M059J (cell line): ENCODE results near the gene PRKAG1. TPM values are rescaled to one million over a fixed set of nuclear protein-coding genes. Genes with fewer than 3 reads are reported as not detected.

Experiments
- DNase-seq: peaks from one replicate; pipeline ENCODE4 v3.0.0-alpha.2; 2012; ENCODE audit warnings: low read depth
- total RNA-seq: library from RNA; depleted of rRNA; stranded (reverse); fragments of >200 nt; shearing (Covaris generic); gene quantifications from 2 replicates; pipeline ENCODE4 v1.2.3, GENCODE V29; 2014

The PRKAG1 gene
- total RNA-seq, 1 experiment from 2014 or later, result 56.0 TPM

DNA sequence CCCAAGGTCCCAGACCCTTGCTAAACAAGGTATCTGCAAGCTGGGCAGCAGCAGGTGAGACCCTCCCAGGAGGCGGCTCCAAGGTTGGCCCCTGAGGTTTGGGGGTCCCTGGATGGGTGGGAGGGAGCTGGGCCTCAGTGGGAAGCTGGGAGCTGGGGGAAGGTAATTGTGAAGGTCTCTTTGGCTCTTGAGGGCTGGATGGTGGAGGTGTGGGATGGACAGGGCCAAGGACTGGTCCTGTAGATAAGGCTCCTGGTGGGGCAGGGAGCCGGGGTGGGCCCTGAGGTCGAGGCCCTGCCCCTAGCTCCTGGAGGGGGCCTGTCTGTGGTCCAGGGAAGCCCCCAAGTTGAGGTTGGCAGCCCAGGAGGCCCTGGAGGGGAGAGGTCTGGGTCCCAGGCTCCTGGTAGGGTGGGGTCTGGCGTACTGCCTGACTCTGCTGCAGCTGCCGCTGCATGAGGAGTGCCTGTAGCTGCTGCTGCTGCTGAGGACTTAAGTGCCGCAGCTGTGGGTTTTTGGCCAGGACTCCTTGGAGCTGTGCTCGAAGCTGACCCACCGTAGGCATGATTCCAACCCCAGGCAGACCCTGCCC, 13.1 kb upstream of the PRKAG1 start:
- no peak for DNase-seq

DNA sequence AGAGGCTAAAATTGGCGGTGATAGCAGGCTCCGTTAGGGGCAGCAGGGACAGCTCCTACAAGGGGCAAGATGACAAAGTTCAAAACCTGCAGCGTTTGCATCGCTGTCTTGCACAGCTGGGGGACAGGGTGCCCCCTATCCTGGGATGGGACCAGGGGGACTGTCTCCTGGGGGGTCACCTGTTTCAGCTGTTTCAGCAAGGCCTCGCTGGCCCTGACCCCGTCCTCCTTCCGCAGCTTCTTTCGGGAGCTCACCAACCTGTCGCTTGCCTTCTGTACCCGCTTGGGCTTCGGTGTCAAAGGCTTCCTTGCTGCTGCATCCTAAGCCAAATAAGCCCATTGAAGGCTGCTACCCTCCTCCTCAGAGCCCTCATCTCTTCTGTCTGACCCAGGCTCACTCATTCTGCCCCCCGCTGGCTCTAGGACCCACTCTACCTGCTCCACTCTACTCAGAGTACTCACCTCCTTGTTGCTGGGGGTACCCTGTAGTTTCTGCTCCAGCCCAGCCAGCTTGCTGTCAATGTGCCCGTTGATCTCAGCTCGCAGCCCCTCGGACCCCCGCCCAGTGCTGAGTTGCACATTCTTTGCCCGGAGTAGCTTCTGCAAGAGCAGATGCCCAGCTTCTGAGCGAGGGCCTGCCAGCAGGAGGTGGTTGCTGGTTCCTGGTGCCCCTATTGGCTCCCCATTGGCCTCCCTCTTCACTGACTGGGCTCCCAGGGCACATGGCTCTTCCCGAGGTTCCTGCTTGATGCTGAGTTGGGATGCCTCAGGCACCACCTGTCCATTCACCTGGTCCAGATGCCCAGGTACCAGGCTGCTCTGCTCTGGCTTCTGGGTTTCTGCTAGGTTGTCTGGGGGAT, 12.4 kb upstream of the PRKAG1 start:
- DNase-seq, result no peak

DNA sequence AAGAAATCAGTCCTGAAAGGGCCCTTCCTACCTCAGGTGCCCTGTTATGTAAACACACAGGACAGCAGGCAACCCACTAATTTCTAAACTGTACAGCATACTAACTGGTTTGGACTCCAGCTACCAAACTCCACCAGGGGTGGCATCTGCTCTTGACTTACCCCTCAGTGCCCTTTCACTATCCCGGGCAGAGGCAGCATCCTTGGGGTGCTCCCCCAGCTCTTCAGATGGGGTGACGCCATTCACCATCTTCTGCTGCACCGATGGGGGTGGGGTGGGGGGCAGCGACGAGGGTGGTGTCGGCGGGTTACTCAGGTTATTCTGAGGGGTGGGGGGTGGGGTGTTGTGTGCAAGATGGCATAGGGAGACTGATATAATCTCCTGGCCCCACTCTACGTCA, 11.5 kb upstream of the PRKAG1 start:
- no peak for DNase-seq

DNA sequence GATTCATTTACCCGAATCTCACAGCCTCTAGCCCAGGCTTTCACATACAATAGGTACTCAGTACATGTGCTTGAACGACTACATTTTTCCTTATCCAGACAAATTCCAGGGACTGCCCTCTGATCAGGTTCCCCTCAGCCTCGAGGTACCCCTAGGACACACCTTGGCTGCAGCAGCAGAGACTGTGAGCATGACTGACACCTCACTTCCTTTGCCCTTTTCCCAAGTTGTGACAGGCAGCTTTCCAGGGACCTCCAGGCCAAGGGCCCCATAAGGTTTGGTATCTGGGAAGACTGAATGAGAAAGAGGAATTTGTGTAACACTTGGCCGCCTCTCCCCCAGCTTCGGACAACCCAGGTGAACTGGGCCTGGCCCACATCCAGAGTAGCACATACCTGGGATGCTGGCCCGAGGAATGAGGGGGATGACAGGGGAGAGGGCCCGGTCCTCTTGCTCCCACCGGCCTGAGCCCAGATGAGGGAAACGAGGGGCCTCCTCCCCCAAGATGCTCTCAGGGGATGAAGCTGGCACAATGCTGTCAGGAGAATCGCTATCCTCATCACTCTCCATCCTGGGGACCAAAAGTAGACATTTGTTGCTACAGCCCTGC, 10.2 kb upstream of the PRKAG1 start:
- DNase-seq, result no peak

DNA sequence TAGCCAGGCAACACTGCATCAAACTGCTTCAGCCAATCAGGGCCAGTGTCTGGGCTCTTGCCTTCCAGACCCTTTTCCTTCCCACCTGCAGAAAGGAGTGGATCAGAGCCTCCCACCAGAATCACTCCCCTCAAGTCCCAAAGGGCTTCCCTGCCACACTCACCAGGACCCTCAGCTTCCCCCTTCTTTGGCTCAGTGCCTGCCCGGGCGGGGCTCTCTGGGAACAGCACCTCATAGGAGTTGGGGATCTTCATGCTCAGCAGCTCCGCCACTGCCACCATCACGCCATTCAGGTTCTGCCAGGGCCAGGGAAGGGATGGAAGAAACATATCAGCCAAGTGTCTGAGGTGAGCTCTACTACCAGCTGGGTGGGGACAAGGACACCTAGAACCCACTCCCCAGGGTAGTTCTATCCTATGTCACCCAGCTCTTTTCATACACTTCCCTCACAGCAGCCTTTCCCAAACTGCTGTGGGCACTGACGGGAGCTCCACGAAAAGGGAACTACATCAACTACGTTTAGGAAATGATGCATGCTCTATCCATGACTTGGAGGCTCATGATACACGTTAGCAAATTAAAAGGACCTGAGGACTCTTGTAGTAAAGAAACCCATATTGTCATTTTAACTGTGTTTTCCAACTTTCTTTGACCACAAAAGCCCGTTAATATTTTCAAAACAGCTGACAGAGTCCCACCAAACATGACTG, 9.4 kb upstream of the PRKAG1 start:
- DNase-seq, result no peak

DNA sequence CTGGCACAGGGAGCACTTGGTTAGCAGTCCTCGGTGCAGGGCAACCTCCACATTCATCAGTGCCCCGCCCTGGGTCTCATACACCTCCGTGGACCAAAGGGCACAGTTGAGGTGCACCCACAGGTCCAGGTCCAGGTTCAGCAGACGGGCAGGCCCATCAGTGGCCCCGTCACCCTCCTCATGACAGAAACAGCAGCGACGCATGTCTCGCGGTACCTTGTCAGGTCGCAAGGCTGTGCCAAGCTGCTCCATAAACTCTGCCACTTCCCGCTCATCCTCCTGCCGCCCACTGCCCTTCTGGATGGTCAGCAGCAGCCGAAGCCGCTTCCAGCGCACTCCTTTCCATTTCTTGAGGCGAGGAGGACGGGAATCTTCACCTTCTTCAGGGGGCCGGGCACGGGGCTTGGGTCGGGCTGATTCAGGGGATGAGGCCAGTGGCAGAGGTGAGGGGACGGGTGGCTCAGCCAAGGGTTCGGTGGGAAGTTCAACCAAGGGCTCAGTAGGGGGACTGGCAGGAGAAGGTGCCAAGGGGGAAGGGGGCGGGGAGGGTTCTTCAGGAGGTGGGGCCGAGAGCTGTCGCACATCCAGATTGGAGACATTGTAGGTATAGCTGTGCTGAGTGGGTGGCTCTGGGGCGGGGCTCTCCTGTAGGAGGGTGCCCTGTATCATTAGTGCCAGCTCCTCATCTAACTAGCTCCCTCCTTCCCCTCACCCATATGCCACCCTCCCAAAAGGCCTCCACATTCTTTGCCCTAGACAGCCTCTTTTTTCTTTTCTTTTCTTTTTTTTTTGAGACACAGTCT, 8.3 kb upstream of the PRKAG1 start:
- DNase-seq, result no peak

DNA sequence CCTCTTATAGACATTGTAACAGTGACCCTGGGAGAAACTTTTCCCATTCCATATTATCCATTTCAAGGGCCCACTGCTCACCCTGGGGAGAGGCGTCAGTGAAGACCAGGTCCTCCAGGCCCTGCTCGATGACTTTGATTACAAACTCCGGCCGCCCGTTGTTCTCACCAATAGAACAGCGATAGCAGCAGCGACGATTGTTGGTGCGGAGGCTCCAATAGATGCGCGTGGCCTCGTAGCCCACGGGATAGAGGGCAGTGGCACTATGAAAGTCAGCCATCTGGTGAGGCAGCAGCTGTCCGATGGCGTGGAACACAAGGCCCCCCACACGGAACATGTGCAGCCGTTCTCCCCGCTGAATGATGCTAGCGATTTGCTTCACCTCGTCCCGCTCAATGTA, 7.5 kb upstream of the PRKAG1 start:
- DNase-seq, result no peak

DNA sequence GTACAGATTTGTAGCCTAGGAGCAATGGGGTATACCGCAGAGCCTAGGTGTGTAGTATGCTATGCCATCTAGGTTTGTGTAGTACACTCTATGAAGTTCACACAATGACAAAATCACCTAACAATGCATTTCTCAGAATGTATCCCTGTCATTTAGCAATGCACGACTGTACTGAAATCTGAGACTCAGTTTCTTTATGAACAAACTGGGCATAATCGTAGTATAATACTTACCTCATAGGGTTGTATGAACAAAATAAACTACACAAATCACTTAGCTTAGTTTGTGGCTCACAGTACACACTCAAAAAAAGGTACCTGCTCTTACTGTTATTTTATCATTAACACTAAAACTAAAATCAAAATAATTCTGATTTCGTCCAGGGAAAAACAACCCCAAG, 6.9 kb upstream of the PRKAG1 start:
- no peak for DNase-seq

DNA sequence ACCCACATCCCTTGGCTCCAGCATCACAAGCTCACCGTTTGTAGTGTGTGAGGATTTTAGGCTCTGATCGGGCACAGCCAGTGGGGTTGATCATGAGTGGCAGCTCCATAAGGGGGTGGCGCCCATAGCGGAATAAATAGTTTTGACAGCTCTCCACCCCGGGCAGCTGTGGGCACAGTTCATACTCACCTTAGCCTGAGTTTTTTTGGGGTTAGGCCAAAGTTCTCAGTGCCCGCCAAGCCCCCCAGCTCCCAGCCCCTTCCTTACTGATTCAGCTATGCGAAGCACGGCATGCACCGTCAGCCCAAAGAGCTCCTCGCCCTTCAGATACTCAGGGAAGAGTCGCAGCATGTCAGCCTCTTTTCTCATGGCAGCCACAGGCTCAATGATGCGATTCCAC, 6.0 kb upstream of the PRKAG1 start:
- no peak for DNase-seq

DNA sequence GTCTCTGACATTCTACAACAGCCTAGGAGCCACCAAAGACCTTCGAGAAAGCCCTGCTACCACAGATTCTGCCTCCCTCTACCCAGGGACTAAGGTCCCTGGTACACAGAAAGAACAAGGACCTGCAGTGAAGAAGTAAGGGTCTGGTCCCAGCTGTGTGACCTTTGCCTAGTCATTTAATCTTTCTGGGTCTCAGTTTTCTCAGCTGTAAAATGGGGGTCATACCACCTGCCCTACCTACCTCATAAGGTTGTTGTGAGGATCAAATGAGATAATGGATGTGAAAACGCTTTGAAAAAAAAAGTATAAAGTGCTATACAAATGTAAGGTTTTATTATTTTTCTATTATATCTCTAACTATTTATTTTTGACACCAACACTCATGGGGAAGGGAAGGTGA, 5.2 kb upstream of the PRKAG1 start:
- DNase-seq, result no peak

DNA sequence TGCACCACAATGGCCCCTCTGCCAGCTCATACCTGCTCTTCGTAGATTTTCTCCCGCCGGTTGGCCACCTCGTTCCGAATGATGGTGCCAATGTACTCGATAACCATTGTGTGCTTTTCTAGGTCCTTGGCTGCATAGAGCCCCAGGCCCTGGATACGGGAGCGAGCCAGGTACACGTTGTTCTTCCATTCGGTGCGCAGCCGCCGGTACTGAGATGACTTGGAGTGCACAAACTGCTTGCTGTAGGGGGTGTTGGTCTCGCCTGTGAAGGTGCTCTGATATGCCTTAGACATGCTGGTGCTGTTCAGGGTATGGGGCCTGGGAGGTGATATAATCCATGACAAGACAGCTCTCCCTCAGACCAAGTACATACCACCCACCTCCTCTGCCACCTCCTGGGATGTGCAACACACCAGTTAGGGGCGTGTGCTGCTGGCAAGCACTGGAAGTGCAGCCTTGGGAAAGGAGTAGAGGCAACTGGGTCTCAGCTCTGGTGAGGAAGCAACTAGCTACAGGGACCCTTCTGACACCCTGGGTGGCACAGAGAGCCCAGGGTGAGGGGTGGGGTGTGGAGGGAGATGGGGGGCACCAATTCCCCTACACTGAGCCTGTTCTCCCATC, 4.1 kb upstream of the PRKAG1 start:
- DNase-seq, result no peak

DNA sequence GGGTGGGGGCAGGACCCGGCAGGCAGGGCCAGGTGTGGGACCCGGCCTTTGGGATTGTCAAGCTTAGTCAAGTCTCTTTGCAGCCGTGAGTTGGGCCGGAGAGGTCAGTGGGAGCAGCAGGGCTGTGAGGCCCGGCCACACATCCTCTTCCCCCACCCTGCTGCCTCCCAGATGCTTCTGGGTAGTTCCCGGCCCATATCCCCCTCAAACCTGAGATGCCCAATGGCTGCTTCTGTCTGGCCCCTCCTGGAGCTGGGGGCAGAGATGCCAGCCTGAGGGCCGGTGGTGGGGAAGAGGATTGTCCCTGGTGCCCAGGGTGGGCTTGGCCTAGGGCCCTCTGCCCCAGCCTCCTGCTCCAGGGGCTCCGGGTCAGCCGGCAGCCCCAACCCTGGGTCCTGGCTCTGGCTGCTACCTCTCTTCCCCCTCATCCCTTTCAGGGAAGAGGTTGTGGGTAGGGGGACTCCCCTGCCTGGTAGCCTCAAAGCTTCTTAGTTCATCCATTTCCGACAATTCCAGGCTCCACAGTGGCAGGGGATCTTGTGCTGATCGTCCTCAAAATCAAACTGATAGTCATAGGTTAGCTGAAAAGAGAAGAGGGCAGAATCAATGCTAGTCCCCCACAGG, 2.8 kb upstream of the PRKAG1 start:
- no peak for DNase-seq

DNA sequence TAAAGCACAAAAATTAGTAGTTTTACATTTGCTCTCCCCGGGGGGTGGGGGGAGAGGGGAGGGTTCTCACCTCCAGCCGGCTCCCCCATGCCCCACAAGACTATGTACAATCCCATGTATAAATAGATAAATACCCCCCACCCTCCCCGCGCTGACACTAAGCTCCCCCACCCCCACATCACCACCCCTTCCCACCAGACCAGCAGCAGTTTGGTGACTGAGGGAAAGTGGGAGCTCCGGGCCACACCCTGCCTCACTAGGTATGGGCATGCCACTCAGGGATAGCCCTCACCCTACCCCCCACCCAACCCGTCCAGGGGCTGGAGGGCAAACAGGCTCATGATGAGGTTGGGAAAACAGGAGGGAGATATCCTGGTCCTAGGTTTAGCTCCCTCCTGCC, 1.9 kb upstream of the PRKAG1 start:
- no peak for DNase-seq

DNA sequence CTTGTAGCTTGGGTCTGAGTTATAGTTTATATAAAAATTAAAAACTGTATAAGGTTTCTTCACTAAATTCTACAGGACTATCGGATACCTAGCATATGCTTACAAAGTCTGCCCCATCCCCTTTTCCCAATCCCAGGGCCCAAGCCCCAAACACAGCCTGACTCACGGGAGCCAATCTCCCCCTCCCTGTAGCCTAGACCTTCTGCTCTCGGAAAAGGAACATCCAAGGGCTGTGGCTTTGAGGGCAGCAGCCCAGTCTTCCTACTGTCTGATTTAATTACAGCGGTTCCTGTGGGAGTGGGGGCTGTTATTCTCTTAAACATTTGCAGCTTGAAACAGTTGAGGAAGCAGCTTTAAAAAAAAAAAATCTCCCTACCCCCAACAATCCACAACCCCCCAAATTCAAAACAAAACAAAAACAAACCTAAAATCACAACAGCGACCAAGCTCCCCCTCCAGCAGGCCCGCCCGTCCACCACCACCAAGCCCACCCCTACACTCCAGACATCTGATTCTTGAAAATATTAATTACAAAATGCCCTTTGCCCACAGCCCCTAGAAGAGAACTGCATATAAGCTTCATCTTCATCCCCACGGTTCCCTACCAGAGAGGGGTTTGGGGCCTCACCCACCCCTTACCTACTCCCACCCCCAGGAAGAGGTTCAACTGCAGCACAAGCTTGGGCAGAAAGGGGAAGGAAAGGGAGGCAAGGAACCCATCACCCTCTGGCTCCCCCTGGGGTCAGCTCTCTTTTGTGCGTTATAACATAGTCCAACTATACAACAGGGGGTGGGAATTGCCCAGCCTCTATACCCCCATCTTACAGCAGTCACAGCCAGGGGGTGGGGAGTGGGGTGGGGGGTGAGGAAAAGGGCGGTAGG, 1.1 kb upstream of the PRKAG1 start:
- peak; percentile 33 for DNase-seq

DNA sequence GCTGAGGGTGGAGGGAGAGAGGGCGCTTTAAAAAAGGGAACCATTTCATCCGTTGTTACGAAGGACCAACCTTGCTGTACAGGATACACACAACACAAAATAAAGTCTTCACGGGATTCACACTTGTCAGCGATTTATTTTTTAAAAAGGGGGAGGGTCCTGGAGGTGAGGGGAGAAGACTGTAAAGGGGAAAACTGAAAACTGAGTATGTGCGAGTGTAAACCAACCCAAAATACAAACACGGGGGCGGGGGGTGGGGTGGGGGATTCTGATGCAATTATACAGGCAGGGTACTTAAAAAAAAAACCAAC, 499 bp upstream of the PRKAG1 start:
- no peak for DNase-seq

DNA sequence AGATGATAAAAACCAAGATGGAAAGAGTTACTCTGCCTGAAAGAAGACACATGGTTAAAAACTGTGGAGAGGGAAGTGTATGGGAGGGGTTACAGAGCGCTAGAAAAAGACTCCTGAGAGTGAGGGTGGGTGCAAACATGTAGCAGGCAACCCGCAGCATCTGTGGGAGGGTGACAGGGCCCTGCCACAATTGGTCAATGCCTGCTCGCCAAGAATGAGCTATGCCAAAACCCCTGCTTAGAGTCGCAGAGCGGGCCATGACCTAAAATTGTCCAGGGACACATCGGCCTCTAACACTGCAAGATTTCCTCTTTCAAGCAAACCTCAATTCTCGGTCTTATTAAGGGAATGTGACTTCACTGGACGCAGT, 700 bp downstream of the PRKAG1 start:
- no peak for DNase-seq

DNA sequence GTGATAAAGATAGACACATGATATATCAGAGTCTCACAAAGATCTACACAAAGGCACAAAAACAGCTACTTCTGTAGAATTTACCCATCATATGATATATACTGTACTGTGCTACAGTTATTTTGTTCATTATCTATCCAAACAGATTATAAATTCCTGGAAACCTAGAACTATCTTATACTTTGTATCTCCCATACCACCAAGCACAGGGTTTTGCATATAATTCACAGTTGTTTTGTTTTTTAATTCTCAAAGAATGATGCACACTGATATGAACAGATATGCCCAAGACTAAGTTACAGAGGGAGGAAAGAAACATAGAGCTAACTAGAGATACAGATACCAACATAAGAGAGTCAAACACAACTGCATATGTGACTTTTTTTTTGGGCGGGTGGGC, 3.4 kb downstream of the PRKAG1 start:
- DNase-seq, result no peak

DNA sequence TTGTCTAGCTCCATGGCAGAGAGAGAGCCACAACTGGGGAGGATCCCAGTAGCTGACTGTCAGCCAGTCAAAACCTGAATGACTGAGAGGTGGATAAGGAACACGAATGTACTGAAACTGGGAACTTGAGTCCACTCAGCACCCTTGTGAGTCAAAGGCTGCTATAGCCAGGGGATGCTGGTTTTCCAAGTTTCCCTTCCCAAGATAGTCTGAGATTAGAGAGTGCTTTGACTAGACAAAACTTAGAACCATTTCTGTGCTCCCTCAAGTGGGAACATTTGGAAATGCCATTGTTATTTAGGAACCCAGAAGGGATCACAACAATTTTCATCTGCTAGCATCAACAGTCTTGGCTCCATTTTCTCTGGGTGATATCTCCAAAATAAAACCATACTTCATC, 4.0 kb downstream of the PRKAG1 start:
- peak; percentile 29 for DNase-seq

DNA sequence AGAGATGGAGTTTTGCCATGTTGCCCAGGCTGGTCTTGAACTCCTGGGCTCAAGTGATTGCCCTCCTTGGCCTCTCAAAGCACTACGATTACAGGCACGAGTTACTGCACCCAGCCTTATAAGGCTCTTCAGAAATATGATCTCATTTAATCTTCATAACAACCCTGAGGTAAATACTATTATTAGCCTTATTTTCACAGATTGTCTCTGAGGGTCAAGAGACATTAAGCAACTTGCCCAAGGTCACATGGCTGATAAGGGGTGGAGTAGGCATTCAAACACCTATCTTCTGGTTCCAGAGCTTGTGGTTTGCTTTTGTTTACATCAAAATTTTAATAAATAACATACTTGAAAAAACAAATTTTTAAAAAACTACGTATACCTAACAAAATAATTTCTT, 5.1 kb downstream of the PRKAG1 start:
- DNase-seq, result no peak

DNA sequence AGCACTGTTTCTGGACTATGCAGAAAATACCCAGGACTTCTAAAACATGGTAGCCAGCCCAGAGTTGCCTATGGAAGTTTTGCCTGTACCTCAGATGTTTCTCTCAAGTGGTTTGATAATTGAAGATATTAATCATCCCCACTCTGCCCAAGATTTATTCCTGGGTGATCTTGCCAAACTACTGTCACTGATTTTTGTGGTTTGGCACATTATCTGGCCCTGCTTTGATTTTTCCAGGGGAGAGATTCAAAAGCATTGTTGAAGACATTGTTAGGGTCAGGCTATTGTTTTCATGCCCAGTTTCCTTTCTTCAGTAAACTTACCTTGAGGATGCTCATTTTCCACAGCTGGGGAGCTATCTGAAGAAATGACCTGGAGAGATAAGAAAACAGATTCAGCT, 5.8 kb downstream of the PRKAG1 start:
- DNase-seq, result no peak
